ENCODE results near the gene LONRF2.
"Not testable (repeated sequence)": the region's sequence is repeated elsewhere in the genome, so short reads cannot be mapped to it uniquely, and the experiment has no call there.

Gene LONRF2

DNA sequence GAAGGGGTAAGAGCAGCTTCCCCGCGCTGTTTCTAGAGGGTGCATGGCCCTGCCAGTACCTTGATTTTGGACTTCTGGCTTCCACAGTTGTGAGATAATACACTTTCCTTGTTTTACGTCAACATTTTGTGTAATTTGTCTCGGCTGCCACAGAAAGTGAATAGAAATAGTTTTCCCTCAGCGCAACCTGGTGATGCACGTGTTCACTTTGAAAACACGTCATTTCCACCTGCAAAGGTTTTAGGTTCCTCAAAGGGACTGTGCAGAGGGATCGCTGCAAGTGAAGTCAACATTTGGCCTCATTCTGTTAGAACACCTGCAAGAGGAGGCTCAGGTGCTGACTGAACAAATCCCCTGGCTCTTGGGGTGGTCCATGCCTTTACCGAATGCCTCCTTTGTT, 71.7 kb downstream of the LONRF2 start:
- peak; percentile 35 for DNase-seq

DNA sequence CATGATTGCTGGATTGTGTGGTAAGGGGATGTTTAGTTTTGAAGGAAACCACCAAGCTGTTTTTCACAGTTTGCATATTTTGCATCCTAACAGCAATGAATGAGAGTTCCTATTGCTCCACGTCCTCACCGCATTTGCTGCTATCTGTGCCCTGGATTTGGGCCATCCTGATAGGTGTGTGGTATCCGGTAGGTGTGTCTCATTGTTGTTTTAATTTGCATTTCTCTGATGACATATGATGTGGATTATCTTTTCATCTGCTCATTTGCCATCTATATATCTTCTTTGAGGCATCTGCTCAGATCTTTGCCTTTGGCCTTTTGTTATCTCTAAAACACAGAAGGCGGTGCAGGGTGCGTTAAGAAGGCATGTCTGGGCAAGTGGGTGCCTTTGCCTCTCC, 73.3 kb downstream of the LONRF2 start:
- no peak for DNase-seq

DNA sequence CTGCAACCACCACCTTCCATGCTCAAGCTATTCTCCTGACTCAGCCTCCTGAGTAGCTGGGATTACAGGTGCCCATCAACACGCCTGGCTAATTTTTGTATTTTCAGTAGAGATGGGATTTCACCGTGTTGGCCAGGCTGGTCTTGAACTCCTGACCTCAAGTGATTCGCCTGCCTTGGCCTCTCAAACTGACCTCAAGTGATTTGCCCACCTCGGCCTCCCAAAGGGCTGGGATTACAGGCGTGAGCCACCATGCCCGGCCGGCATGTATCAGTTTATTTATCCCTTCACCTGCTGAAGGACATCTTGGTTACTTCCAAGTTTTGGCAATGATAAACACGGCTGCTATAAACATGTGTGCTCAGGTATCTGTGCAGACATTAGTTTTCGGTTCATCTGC, 73.7 kb downstream of the LONRF2 start:
- DNase-seq, result not testable (repeated sequence)

DNA sequence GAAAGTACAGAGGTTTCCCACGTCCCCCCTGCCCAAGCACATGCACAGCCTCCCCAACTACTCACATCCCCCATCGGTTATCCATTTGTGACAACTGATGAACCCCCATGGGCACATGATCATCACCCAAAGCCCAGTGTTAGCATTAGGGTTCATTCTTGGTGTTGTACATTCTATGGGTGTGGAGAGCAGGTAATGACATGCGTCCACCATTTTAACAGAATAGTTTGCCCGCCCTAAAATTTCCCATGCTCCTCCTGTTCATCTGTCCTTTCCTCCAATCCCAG, 74.3 kb downstream of the LONRF2 start:
- DNase-seq, result peak; percentile 21

DNA sequence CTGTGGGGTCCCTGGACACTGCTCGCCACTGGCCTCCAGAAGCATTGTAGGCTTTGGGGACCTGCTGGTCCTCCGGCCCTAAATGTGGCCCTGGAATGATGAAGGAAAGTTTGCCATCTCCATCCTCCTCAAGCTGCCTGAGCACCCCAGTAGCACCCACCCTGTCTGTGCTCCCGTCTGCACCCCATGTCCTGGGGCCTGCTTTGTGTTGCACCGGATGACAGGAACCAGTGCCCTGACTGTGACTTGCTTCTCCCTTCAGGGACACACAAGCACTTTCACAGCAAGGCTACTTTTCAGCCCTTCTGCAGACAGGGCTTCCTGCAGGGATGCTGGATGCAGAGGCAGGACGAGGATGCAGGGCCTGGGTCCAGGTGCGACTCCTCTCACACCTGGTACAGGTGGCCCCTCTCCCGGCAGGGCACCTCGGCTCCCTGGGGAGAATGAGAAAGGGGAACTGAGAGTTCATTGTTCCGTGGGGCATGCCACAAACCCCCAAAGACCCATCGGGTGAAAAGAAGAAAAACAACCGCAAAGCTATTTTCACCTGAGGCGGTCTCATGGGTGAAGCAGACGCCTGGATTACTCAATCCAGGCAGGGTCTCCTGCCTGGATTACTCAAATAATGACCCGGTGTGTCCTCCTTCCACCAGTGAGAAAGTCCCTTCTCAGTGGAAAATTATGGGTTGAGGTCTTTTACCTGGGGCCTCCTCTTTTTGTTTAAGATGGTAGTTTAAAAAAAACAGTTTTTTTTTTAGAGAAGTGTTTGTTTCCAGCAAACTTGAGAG, 74.9 kb downstream of the LONRF2 start:
- peak; percentile 79 for DNase-seq

DNA sequence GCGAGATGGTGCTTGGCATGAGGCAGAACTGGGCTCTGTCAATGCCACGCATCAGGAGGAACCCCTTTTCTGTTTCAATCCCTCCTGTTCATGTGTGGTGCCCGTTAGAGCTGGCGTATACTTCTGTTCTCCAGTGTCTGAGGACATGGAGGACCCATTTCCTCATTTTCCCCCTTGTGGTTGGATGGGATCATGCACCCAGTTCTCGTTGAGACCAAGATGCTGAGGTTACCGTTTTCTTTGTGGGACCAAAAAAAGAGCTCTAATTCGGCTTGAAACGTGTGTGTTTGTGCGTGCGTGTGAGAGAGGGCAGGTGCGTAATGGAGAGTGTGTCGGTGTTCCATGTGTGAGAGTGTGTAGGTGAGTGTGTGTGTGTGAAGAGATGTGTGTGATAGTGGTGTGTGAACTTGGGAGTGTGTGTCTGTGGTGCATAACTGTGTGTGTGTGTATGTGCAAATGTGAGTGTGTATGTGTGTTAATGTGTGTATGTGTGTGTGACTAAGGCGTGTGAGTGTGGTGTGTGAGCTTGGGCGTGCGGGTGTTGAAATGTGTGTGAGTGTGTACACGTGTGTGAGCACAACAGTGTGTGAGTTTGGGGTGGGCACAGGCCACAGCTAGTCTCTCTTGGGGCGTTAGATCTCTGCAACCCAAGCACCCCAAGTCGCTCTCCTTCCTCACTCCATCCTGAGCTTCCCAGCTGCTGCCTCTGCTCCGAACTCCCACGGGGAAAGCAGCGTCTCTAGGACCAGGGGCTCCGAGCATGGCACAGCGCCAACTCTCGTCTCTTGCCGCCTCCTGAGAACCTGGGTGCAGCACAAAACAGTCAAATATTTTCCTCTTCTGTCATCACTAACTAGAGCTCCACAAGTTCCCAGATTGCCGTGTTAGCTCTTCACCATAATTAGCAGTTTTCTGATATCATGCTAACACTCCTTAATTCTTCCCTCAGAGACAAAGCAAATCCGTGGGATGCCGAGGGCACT, 75.8 kb downstream of the LONRF2 start:
- DNase-seq, result peak; percentile 27

DNA sequence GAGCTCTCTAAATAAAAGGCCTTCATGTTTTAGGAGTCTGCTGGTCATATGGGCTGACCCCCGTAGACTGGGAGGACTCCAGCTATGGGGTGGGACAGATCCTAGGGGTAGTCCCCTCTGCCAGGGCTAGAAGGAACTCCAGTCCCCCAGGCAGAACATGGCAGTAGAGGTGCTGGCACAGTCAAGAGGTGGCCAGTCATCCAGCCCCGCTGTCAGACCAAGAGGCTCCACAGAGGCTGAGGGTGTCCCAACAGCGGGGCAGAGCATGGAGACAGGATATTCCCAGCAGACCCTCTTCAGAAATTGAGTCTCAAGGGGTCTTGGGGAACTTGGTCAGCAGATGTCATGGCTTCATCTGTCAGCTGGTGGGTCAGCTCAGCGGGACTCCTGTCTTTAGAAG, 76.6 kb downstream of the LONRF2 start:
- no peak for DNase-seq

DNA sequence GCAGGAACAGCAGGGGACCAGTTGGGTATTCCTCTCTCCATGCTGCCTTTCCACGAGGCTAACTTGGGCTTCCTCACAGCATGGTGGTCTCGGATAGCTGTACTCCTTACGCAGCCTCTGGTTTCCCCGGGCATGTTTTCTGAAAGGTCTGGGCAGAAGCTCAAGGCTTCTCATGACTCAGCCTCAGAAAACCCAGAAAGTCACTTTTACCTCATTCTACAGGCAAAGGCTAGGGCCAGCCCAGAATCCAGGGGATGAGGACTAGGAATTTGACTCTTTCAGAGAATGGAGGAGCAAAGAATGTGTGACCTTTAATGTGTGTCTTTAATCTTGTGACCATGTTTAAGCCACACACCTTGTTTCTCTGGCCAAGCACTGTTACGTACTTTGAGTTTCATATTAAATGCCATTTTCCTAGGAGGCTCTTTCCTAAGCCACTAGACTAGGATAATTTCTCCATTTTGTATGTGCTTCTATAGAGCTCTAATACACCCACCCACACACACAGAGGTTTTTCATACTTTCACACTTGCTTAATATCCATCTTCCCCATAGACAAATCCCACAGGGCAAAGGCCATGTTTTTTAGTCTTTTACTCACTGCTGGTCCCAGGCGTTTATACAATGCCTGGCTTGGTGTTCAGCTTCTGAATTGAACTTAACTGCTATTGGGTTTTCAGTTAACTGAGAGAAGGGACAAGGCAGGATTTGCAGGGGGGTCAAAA, 77.3 kb downstream of the LONRF2 start:
- no peak for DNase-seq

DNA sequence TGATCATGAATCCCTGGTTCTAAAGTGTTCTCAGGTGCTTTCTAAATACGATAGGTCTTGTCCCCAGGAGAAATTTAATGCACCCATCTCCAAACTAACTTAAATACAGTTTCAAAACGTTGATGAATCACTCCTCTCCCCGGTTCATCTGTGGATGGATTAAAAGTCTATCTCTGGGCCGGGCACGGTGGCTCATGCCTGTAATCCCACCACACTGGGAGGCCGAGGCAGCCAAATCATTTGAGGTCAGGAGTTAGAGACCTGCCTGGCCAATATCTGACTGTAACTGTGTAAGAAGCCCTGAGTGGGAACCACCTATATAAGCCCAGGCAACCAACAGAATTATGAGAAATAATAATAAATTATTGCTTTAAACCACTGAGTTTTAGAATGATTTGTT, 78.7 kb downstream of the LONRF2 start:
- no peak for DNase-seq

DNA sequence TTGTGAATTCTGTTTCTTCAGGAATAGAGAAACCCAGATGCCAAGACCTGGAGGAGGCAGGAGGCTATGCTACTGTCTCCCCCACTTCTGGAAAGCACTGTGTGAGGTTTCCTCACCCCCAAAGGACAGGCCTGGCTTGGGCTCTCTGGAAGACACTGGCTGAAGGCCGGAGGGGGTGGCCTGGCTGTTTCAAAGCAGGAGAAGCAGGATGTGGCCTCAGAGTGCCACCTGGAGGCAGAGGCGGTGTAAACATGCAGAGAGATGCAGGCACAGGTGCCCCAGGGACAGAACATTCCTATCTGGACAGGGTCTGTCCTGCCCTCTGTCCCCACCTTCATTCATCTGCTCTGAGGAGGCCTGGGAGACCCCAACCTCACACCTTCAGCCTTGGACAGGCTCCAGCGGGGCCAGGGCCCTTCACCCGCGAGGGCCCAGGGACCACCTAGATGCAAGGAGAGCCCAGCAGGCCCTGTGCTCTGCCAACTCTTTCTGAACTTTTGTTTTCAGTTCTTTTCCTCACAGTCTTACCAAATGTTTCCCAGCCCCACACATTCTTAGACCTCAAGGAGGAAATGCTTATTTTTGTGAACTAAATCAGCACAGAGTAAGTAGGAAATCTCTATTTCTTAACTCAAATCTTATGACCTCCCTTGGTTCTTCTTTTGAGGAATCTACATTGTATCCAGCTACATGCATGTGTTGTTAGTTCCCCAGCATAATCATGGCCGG, 79.2 kb downstream of the LONRF2 start:
- DNase-seq, result peak; percentile 52

DNA sequence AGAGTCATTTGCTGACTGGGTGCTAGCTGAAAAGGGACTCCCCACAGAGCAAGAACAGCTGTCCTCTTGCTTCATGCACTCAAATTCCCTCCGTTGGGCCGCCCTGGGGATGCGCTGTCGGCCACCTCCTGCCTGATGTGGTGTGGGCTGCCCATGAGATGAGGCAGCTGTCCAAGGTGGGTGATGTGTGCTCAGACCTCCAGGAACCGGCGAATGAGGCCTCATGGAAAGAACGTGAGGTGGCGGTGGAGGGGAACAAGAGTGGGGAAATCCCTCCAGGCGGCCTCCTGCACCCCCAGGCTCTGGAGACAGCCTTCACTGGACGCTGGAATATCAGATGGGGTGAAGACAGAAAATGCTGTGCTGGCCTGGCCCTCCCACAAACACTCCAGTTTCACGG, 79.8 kb downstream of the LONRF2 start:
- no peak for DNase-seq

DNA sequence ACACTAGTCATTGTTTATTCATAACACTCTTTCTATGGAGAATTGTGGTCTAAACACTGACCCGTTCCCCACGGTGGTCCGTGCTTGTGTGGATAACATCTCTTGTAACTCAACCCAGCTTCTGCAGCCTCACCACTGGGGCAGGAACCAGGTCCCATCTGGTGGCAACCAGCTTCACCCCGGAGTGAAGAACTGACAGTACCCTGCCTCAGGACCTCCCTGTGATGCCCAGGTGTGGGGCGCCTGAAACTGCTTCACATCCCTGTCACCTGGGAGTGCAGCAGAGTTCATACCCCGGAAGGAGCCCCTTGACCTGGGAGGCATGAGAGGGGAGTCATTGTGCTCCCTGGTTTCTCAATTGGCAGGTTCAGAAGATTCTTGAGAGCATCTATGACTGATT, 81.1 kb downstream of the LONRF2 start:
- no peak for DNase-seq

DNA sequence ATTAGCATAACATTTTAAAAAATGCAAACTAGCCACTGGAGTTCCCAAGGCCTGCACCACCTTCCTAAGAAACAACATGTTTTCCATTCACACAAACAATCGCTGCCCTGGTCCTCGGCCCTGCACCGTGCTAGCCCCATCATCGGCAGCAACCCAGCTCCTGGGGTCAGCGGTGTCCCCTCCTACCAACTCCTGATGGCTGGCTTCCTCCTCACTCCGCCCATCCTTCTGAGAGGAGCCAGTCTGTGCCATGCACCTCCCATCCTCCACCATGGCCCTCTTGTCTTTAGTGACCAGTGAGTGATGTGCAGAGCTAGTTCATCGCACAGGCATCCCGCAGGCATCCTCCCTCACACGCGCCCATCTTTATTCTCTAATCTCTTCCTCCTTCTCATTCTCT, 81.9 kb downstream of the LONRF2 start:
- DNase-seq, result no peak

DNA sequence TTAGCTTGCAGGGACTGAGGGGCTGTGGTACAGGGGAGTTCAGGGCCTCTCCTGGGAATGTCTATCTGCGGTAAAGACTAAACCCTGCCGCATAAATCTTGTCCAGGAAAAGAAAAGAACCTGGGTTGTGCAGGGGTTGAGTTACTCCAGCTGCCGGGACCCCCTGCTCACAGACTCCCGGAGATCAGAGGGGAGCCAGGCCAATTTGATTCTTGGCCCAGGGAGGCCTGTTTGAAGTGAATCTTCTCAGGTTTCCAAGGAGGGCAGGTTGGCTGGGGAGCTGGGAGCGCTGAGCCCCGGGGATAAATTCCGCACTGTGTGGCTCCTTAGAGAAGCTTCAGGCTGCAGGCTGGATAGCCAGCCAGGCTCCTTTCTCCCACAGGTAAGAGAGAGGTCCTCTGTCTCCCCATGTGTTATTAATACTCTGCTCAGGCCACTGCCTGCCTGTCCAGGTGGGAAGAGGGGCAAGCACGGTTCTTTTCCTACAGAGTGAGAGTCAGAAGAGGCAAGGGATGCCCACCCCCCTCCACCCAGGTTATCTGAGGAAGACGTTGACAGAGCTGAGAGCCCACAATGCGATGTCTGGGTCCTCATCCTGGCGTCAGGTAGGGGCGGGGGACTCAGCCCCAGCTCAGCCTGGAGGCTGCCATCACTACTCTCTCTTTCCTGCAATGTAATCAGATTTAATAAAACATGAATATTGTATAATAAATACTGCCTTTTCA, 82.7 kb downstream of the LONRF2 start:
- DNase-seq, result no peak

DNA sequence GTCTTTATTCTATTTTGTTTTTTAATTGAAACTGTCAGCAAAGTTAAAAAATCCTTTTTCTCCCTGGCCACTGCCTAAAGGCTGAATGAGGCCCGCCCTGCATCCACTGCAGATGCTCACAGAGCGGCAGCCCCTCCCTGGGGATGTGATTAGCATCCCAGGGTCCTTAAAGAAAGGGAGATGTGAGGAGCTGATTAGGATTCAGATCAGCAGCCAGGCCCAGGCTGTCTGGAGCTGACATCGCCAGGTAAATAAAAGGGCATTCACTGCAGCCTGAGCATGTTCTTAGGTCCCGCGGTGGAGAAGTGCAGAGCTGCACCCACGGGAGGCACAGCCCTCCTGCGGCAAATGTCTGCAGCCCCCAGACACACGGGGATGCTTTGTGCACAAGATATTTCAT, 83.8 kb downstream of the LONRF2 start:
- no peak for DNase-seq

DNA sequence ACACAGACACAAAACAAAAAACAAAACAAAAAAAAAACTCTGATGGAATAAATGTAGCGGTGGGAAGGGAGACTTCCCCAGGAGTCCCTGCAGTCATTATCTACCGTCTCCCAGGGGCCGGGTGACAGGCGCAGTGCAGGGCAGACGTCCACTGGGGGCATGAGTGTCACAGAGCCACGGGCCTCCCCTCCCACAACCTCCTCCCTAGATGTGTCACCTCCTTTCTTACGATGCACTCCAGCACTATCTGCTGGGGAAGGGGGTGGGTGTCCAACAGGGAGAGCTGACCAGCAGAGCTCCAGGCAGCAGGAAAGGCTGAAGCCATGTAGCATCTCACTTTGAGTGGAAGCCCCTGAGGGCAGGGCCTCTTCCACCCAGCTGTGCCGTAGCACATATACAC, 84.5 kb downstream of the LONRF2 start:
- DNase-seq, result no peak

DNA sequence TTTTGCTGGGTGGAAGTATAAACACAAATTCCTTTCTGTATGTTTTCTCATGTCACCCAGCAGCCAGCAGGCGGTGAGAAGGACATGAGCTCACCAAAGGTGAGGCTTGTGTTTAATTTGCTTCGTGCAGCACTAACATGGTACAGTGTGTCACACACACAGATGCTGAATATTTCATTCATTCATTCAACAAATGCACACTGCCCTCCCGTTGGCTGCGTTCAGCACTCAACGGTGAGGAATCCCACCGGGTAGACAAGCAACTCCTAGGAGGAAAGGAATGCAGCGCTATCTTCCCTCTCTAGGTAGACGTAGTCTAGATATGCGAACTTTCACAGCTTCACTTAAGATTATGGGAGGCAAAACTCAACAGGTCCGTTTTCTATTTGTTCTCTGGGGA, 85.1 kb downstream of the LONRF2 start:
- DNase-seq, result no peak

DNA sequence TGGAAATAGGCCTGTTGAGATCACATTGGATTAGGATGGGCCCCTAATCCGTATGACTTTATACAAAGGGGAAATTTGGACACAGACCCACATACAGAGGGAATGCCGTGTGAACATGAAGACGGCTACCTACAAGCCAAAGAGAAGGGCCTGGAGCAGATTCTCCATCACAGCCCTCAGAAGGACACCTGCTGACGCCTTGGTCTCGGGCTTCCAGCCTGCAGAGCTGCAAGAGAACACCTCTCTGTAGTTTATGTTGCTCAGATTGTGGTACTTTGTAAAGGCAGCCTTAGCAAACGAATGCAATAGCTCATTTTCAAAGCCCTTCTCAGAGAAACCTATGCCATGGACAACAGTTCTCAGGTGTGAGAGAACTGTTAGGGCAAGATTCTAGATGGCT, 86.1 kb downstream of the LONRF2 start:
- DNase-seq, result no peak

DNA sequence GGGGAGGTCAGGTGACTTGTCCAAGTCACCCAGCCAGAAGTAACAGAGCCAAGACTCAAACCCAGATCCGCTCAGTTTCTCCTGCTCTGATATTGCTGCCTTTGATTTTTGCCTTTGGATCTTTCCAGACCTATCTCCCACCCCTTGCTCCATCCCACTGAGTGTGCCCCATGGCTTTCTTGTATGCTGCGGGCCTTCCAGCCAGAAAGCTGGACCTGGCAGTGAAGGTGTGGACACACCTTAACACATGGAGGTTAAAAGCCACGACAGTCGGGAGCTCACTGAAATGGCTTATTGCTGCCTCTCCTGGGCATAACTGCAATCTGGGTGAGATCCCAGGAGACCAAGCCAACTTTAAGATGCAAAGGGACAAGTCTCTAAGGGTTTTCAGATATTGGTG, 86.7 kb downstream of the LONRF2 start:
- DNase-seq, result no peak

DNA sequence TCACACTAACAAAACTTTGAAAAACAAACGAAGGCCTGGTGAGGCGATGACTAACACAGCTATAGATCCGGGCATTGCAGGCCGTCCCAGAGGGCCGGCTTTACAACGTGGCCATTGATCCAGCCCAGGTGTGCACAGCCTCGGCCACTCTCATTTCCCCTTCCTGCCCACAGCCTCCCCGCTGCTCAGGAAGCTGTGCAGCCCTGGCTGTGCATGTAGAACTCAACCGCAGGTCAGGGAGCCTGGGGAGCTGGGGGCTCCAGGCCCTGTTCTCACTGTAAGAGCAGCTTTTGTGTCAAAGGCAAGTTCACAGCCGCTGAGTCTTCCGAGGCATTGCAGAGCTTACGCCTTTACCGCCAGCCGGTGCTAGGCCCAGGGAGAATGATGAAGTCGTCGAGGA, 87.2 kb downstream of the LONRF2 start:
- DNase-seq, result peak; percentile 60

DNA sequence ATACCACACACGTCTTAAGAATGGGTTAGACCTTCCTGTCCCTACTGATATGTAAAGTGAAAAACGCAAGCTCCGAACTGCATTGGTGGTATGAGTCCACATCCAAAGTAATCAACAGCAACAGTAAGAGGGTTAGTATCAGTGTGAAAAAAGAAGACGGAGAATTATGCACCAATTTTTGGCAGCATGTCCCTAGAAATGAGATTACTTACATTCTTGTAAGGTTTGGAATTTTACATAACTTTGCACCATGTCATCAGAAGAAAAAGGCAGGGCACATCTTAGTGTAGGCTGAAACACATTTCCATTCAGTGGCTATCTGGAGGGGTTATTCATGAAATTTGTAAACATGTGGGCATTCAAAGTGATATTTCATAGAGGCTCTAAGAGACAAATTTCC, 88.2 kb downstream of the LONRF2 start:
- no peak for DNase-seq

DNA sequence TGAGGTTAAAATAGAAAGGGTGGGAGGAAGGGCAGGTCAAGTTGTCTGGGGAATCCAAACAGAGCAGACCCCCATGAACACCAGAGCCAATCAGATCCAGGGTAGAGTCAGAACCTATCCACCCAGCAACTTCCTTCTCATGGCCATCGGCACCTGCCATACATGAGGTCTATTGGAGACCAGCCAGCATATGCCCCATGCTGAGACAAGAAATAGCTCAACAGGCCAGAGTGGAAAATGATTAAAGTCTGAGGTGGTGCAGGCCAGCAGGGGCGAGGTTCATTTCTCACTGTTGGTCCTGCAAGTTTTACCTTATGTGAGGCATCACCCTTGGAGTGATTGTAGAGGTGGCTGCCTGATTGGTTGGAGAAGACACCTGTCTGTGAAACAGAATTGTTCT, 89.2 kb downstream of the LONRF2 start:
- DNase-seq, result no peak

Data from CD4-positive, alpha-beta T cell treated with Interferon gamma for 1 hour (primary cell).